HL-60 (cell line): Measurements from ENCODE around the gene ALG12.

Source experiments
- CTCF ChIP-seq: IDR thresholded peaks from one replicate; pipeline ENCODE4 v1.5.1; 2011; ENCODE audit warnings: low read length, control low read depth, inconsistent platforms; ENCODE audit not compliant: insufficient read depth
- GABPA ChIP-seq: IDR thresholded peaks from 2 replicates; pipeline ENCODE4 v1.6.1; 2012; ENCODE audit warnings: low read depth

DNA sequence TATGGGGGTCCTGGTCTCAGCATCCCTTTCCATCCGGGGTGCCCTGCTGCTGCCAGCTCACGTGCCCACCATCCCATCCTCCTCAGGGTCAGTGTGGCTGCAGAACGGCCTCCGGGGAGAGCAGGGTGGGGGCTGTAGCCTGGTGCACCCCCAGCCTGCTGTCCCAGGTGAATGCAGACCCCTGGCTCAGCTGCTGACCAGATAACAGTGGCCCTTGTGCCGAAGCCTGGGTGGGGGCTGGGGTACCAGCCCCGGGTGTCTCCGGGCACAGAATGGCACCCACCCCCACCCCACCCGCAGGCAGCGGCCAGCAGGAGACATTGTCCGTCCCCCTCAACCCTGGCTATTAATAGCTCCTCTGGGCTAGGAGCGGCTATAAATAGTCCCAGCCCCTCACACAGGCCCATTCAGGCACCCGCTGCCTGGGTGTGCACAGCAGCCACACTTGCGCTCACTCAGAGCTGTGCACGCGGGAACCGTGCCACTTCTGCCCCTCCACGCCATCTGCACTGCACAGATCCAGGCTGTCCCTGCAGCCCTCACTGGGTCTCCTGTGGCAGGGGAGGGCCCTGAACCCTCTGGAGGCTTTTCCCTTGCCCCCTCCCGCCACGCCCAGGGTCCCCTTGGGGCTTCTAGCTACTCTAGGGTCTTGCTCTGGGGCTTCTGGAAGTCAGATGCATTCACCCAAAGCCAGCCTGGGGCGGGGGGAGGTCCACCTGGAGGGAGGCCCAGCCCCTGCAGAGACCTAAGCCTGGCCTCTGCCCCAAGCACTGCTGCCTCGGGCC is 18.9 kb upstream of the ALG12 start:
- TF ChIP-seq GABPA: no peak
- no peak for TF ChIP-seq CTCF
